ENCODE results near the gene MMP25. TPM values are rescaled to one million over a fixed set of nuclear protein-coding genes. Genes with fewer than 3 reads are reported as not detected.

Gene MMP25
- total and polyA plus RNA-seq, 2 experiments from 2014 or later: 0.16 TPM; not detected in 1

DNA sequence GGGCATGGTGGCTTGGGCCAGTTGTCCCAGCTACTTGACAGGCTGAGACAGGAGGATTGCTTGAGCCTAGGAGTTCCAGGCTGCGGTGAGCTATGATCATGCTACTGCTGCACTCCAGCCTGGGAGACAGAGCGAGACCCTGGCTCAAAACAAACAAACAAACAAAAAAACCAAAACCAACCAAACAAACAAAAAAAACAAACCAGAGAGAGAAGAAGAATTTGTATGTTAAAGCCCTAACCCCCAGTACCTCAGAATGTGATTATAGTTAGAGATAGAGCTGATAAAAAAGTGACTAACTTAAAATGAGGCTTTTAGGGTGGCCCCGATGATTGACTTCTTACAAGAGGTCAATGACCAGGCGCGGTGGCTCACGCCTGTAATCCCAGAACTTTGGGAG is 1.7 kb upstream of the MMP25 start:
- Histone ChIP-seq H3K36me3 (ENCODE audit: low read depth) (no peaks in the 10 kb centered on the region), H3K9me3 (ENCODE audit: low read depth) (no peaks in the 10 kb centered on the region), H3K9me2 (ENCODE audit: insufficient read depth) (no peaks in the 10 kb centered on the region), H3F3A (ENCODE audit: insufficient read depth) (no peaks in the 10 kb centered on the region), H3K4me1 (ENCODE audit: insufficient read depth) (no peaks in the 10 kb centered on the region), H3K27ac (no peak overlapping the region), H3K4me2 (ENCODE audit: unreplicated experiment) (no peak overlapping the region), H3K79me2 (ENCODE audit: insufficient read depth) (no peaks in the 10 kb centered on the region), H3K9ac (no peak overlapping the region), H2AFZ (no peak overlapping the region), H4K20me1 (ENCODE audit: insufficient read depth) (no peaks in the 10 kb centered on the region), H3K4me3 (no peak overlapping the region), H3K27me3 (replicated peaks; ENCODE audit: insufficient read depth) (peaks cover 32% of the 10 kb centered on the region)
- in situ Hi-C loops (cut with MboI): no loop called here
- no peak for DNase-seq
- WGBS, 2 experiments (ENCODE audit: low coverage in 1 of 2, low lambda C conversion rate in 2 of 2, missing lambda C conversion rate in 2 of 2): 91 to 92% methylated on average over 6 of the region's 6 CpGs
- TF ChIP-seq EZH2phosphoT487 (IDR thresholded peaks at IDR 0.05; ENCODE audit: insufficient read depth, low read depth) (0 out of 2 replicates have a peak, but pooled peaks have one; percentile 7), EZH2 (IDR thresholded peaks at IDR 0.05; ENCODE audit: insufficient read depth, poor library complexity, severe bottlenecking) (no peak)

DNA sequence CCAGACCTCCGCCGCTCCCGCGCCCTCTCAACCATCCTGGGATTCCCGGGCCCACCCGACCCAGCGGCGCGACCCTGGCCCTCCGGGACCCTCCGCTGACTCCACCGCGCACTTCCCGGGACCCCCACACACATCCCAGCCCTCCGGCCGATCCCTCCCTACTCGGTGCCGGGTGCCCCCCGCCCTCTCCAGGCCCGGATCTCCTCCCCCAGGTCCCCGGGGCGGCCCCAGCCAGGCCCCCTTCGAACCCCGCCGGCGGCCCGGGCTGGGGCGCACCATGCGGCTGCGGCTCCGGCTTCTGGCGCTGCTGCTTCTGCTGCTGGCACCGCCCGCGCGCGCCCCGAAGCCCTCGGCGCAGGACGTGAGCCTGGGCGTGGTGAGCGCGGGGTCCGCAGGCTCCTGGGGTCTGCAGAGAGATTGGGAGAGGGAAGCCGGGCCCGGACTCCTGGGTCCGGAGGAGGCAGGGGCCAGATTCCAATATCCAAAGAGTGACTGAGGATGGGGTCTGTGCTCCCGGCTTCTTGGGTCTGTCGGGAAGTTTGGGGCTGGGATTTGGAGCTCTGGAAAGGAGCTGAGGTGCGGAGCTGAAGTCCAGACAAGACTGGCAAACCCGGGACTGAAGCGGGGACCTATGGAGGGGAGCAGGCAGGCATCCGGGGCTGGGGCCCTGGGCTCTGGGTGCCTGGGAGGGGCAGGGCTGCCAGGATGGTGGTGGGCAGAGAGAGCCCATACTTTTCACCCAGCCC is 453 bp downstream of the MMP25 start:
- Histone ChIP-seq H3F3A (ENCODE audit: insufficient read depth) (no peaks in the 10 kb centered on the region), H3K9ac (no peak overlapping the region), H3K4me1 (ENCODE audit: insufficient read depth) (no peaks in the 10 kb centered on the region), H2AFZ (no peak overlapping the region), H3K9me3 (ENCODE audit: low read depth) (no peaks in the 10 kb centered on the region), H3K79me2 (ENCODE audit: insufficient read depth) (no peaks in the 10 kb centered on the region), H3K27ac (no peak overlapping the region), H3K36me3 (ENCODE audit: low read depth) (no peaks in the 10 kb centered on the region), H3K4me3 (peak overlapping the region; percentile 70; the same call in 1 of the 2 replicates), H3K4me2 (ENCODE audit: unreplicated experiment) (peak overlapping the region; percentile 84), H3K9me2 (ENCODE audit: insufficient read depth) (no peaks in the 10 kb centered on the region), H4K20me1 (ENCODE audit: insufficient read depth) (no peaks in the 10 kb centered on the region), H3K27me3 (replicated peaks; ENCODE audit: insufficient read depth) (peaks cover 37% of the 10 kb centered on the region)
- peak; percentile 17 for DNase-seq
- TF ChIP-seq EZH2 (IDR thresholded peaks at IDR 0.05; ENCODE audit: insufficient read depth, poor library complexity, severe bottlenecking) (peak; percentile 89), EZH2phosphoT487 (IDR thresholded peaks at IDR 0.05; ENCODE audit: insufficient read depth, low read depth) (peak; percentile 70)
- in situ Hi-C loops (cut with MboI): no loop called here
- WGBS, 2 experiments (ENCODE audit: low coverage in 1 of 2, low lambda C conversion rate in 2 of 2, missing lambda C conversion rate in 2 of 2): 4 to 8% methylated on average over 20 to 49 of the region's 54 CpGs

DNA sequence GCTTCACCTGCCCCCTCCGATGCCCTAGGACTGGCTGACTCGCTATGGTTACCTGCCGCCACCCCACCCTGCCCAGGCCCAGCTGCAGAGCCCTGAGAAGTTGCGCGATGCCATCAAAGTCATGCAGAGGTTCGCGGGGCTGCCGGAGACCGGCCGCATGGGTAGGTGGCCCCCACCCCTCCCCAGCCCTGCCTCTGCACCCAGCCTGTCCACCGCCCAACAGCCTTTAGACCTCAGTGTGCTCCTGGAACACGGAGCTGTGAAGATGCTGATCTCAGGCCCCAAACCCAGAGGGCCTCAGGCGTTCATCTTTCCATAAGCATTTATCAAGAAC is 993 bp downstream of the MMP25 start:
- H3K9me3 ChIP-seq (ENCODE audit: low read depth): no peaks in the 10 kb centered on the region
- no peak overlapping the region for H3K9ac ChIP-seq
- DNase-seq: no peak
- peaks cover 37% of the 10 kb centered on the region for H3K27me3 ChIP-seq (replicated peaks; ENCODE audit: insufficient read depth)
- H3K27ac ChIP-seq: no peak overlapping the region
- no peaks in the 10 kb centered on the region for H3K36me3 ChIP-seq (ENCODE audit: low read depth)
- TF ChIP-seq EZH2phosphoT487 (IDR thresholded peaks at IDR 0.05; ENCODE audit: insufficient read depth, low read depth) (no peak), EZH2 (IDR thresholded peaks at IDR 0.05; ENCODE audit: insufficient read depth, poor library complexity, severe bottlenecking) (no peak)
- no peak overlapping the region for H3K4me3 ChIP-seq
- H2AFZ ChIP-seq: no peak overlapping the region
- H3K4me1 ChIP-seq (ENCODE audit: insufficient read depth): no peaks in the 10 kb centered on the region
- H3F3A ChIP-seq (ENCODE audit: insufficient read depth): no peaks in the 10 kb centered on the region
- H3K79me2 ChIP-seq (ENCODE audit: insufficient read depth): no peaks in the 10 kb centered on the region
- no peaks in the 10 kb centered on the region for H3K9me2 ChIP-seq (ENCODE audit: insufficient read depth)
- H3K4me2 ChIP-seq (ENCODE audit: unreplicated experiment): no peak overlapping the region
- 20 to 63% methylated on average over 3 to 9 of the region's 13 CpGs for WGBS, 2 experiments (ENCODE audit: low coverage in 1 of 2, low lambda C conversion rate in 2 of 2, missing lambda C conversion rate in 2 of 2)
- no peaks in the 10 kb centered on the region for H4K20me1 ChIP-seq (ENCODE audit: insufficient read depth)
- in situ Hi-C loops (cut with MboI): no loop called here

DNA sequence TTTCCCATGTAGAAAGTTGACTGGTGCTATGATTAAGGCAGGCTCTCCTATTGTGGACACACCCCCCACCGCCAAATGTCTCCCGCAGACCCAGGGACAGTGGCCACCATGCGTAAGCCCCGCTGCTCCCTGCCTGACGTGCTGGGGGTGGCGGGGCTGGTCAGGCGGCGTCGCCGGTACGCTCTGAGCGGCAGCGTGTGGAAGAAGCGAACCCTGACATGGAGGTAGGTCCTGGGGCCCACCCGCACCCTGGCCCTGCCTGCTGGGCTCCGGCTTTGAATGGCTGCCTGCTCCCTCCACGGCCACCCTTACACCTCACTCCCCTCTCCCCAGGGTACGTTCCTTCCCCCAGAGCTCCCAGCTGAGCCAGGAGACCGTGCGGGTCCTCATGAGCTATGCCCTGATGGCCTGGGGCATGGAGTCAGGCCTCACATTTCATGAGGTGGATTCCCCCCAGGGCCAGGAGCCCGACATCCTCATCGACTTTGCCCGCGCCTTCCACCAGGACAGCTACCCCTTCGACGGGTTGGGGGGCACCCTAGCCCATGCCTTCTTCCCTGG is 3.6 kb downstream of the MMP25 start:
- Histone ChIP-seq H3K27me3 (replicated peaks; ENCODE audit: insufficient read depth) (peaks cover 32% of the 10 kb centered on the region), H2AFZ (no peak overlapping the region), H3K4me1 (ENCODE audit: insufficient read depth) (no peaks in the 10 kb centered on the region), H4K20me1 (ENCODE audit: insufficient read depth) (no peaks in the 10 kb centered on the region), H3K79me2 (ENCODE audit: insufficient read depth) (no peaks in the 10 kb centered on the region), H3K27ac (no peak overlapping the region), H3K9me3 (ENCODE audit: low read depth) (no peaks in the 10 kb centered on the region), H3F3A (ENCODE audit: insufficient read depth) (no peaks in the 10 kb centered on the region), H3K9ac (no peak overlapping the region), H3K9me2 (ENCODE audit: insufficient read depth) (no peaks in the 10 kb centered on the region), H3K4me3 (no peak overlapping the region), H3K4me2 (ENCODE audit: unreplicated experiment) (no peak overlapping the region), H3K36me3 (ENCODE audit: low read depth) (no peaks in the 10 kb centered on the region)
- WGBS, 2 experiments (ENCODE audit: low coverage in 1 of 2, low lambda C conversion rate in 2 of 2, missing lambda C conversion rate in 2 of 2): 79 to 80% methylated on average over 16 to 26 of the region's 26 CpGs
- in situ Hi-C loops (cut with MboI): no loop called here
- TF ChIP-seq EZH2 (IDR thresholded peaks at IDR 0.05; ENCODE audit: insufficient read depth, poor library complexity, severe bottlenecking) (no peak), EZH2phosphoT487 (IDR thresholded peaks at IDR 0.05; ENCODE audit: insufficient read depth, low read depth) (no peak)
- no peak for DNase-seq

Measured in GM23248 (cell line).